ENCODE data around the gene RHCG. TPM values are rescaled to one million over a fixed set of nuclear protein-coding genes. Genes with fewer than 3 reads are reported as not detected.

RHCG gene
- total and polyA plus RNA-seq, 2 of the 13 experiments (the other 11 are each of a cell fraction or from before 2014, with no cell fraction given), result not detected

DNA sequence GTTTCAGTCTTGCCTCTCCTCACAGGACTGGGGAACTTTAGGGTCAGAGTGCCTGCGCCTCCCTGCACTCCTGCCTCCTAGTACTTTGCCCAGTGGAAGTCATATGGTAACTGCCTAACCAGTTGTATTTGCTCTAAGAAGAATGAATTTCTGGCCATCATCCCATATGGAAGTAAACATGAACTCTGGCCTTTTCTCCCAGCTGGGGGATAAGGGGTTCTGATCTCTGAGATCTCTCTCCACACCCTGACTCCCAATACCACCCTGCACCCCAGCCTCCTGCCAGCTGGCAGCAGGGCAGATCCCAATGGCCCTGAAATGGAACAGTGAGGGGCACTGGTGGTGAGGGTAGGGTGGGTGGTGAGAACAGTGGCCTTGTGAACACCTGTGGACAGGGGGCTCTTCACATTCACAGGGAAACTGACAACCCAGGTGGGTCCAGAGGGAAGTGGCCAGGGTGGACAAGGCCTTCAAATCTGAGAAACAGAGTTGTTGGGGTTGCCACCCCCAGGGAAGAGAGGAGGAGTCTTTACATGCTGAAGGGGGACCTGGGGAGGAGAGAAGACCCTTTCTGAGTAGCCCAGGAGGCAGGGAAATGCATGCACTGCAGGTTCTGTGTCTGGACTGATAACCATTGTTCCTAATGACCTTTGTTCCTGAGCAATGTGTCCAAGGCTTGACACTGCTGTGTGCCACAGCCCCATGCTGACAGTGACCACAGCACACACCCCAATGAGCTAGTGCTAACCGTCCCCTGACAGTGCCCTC lies 36.9 kb downstream of the RHCG start (continued):
- TF ChIP-seq, protein P1, sequence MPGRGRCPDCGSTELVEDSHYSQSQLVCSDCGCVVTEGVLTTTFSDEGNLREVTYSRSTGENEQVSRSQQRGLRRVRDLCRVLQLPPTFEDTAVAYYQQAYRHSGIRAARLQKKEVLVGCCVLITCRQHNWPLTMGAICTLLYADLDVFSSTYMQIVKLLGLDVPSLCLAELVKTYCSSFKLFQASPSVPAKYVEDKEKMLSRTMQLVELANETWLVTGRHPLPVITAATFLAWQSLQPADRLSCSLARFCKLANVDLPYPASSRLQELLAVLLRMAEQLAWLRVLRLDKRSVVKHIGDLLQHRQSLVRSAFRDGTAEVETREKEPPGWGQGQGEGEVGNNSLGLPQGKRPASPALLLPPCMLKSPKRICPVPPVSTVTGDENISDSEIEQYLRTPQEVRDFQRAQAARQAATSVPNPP (CRISPR knock-in tag; IDR thresholded peaks at IDR 0.05), result no peak
- TF ChIP-seq ZIK1 (CRISPR knock-in tag; IDR thresholded peaks at IDR 0.05; ENCODE audit: borderline replicate concordance, low read depth) (no peak), NFIC (IDR thresholded peaks at IDR 0.05; ENCODE audit: low read length) (peak; percentile 67; the same call in 1 of the 2 replicates), ZNF143 (CRISPR knock-in tag; IDR thresholded peaks at IDR 0.05) (no peak), SUZ12 (IDR thresholded peaks at IDR 0.05; ENCODE audit: low read depth, low read length) (no peak), MXD3 (CRISPR knock-in tag; IDR thresholded peaks at IDR 0.05) (no peak), DPF2 (CRISPR knock-in tag; IDR thresholded peaks at IDR 0.05; ENCODE audit: borderline replicate concordance, low read depth) (peak; percentile 61; the same call in 1 of the 2 replicates), HNRNPL (IDR thresholded peaks at IDR 0.05; ENCODE audit: low read depth, low read length) (peak; percentile 50; the same call in 1 of the 2 replicates), ZFP41 (CRISPR knock-in tag; IDR thresholded peaks at IDR 0.05; ENCODE audit: borderline replicate concordance) (no peak), ZNF7 (CRISPR knock-in tag; IDR thresholded peaks at IDR 0.05) (no peak), ZNF274 (CRISPR knock-in tag; IDR thresholded peaks at IDR 0.05) (no peak), SMAD1 (CRISPR knock-in tag; IDR thresholded peaks at IDR 0.05; ENCODE audit: borderline replicate concordance, low read depth) (no peak), FOSL1 (CRISPR knock-in tag; IDR thresholded peaks at IDR 0.05; ENCODE audit: borderline replicate concordance) (no peak), ZNF770 (CRISPR knock-in tag; IDR thresholded peaks at IDR 0.05) (peak; percentile 50; the same call in 1 of the 2 replicates)
- TF ChIP-seq, protein P2, sequence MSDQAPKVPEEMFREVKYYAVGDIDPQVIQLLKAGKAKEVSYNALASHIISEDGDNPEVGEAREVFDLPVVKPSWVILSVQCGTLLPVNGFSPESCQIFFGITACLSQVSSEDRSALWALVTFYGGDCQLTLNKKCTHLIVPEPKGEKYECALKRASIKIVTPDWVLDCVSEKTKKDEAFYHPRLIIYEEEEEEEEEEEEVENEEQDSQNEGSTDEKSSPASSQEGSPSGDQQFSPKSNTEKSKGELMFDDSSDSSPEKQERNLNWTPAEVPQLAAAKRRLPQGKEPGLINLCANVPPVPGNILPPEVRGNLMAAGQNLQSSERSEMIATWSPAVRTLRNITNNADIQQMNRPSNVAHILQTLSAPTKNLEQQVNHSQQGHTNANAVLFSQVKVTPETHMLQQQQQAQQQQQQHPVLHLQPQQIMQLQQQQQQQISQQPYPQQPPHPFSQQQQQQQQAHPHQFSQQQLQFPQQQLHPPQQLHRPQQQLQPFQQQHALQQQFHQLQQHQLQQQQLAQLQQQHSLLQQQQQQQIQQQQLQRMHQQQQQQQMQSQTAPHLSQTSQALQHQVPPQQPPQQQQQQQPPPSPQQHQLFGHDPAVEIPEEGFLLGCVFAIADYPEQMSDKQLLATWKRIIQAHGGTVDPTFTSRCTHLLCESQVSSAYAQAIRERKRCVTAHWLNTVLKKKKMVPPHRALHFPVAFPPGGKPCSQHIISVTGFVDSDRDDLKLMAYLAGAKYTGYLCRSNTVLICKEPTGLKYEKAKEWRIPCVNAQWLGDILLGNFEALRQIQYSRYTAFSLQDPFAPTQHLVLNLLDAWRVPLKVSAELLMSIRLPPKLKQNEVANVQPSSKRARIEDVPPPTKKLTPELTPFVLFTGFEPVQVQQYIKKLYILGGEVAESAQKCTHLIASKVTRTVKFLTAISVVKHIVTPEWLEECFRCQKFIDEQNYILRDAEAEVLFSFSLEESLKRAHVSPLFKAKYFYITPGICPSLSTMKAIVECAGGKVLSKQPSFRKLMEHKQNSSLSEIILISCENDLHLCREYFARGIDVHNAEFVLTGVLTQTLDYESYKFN (CRISPR knock-in tag; conservative IDR thresholded peaks at IDR 0.05), result peak; percentile 87
- TF ChIP-seq, protein P3, sequence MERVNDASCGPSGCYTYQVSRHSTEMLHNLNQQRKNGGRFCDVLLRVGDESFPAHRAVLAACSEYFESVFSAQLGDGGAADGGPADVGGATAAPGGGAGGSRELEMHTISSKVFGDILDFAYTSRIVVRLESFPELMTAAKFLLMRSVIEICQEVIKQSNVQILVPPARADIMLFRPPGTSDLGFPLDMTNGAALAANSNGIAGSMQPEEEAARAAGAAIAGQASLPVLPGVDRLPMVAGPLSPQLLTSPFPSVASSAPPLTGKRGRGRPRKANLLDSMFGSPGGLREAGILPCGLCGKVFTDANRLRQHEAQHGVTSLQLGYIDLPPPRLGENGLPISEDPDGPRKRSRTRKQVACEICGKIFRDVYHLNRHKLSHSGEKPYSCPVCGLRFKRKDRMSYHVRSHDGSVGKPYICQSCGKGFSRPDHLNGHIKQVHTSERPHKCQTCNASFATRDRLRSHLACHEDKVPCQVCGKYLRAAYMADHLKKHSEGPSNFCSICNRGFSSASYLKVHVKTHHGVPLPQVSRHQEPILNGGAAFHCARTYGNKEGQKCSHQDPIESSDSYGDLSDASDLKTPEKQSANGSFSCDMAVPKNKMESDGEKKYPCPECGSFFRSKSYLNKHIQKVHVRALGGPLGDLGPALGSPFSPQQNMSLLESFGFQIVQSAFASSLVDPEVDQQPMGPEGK (CRISPR knock-in tag; IDR thresholded peaks at IDR 0.05), result peak; percentile 34; the same call in 1 of the 2 replicates
- TF ChIP-seq, protein P4, sequence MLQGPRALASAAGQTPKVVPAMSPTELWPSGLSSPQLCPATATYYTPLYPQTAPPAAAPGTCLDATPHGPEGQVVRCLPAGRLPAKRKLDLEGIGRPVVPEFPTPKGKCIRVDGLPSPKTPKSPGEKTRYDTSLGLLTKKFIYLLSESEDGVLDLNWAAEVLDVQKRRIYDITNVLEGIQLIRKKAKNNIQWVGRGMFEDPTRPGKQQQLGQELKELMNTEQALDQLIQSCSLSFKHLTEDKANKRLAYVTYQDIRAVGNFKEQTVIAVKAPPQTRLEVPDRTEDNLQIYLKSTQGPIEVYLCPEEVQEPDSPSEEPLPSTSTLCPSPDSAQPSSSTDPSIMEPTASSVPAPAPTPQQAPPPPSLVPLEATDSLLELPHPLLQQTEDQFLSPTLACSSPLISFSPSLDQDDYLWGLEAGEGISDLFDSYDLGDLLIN (CRISPR knock-in tag; IDR thresholded peaks at IDR 0.05; ENCODE audit: borderline replicate concordance), result no peak
